GM21515 (cell line): ENCODE measurements around the gene TCTA.
A peak's percentile ranks its signal among the peaks of the same experiment; 100 is the strongest.
"Not testable (repeated sequence)": the region's sequence is repeated elsewhere in the genome, so short reads cannot be mapped to it uniquely, and the experiment has no call there.

Source experiments
- ATAC-seq: cut with Tn5 transposase; IDR thresholded peaks from one replicate; pipeline ENCODE4 v1.9.1; 2021; ENCODE audit not compliant: unreplicated experiment

Gene TCTA, protein sequence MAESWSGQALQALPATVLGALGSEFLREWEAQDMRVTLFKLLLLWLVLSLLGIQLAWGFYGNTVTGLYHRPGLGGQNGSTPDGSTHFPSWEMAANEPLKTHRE

DNA sequence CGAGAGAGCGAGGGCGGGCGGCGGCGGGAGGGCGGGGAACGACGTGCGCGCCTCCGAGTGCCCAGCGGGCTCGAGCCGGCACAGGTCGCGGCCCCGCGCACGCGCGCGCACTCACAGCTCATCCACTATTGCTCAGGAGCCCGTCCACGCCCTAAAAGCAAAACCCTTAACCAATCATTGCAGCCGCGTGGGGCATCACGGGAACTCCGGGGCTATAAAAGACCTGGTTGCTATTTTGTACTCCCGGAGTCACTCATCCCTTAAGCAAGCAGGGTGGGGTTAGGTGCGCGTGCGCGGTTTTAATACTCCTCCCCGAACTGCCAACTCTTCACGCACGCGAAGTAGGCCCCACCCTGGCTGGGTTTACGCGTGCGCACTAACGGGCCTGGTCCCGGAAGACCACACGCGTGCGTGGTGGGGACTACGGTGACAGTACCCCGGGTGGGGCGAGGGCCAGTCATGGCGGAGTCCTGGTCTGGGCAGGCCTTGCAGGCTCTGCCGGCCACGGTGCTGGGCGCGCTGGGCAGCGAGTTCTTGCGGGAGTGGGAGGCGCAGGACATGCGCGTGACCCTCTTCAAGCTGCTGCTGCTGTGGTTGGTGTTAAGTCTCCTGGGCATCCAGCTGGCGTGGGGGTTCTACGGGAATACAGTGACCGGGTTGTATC lies at the start of gene TCTA, which contains the start of gene RHOA:
TCTA (plus strand) TSS at position 456 of the 664 bp plus-strand sequence; CDS start at position 460, 4 bp downstream.
RHOA (minus strand) TSS at position 9 of the 664 bp plus-strand sequence. CDS start 36,387 bp downstream, outside the sequence.
- ATAC-seq, result peak; percentile 79

DNA sequence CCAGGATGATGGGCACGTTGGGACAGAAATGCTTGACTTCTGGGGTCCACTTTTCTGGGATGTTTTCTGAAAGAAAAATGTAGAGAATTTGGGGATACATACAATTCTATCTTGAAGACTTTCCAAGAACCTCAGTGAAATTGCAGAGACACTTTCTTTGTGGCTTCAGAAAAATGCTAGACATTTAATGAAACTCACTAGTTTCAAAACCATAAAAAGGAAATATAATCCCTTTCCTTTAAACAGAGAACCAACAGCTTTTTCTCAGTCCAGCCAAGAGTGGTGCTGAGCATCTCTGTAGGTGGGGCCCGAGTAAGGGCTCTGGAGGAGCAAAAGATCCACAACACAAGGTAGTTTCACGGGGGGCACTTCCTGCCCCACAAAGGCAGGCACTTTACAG lies 49.7 kb upstream of the TCTA start:
- no peak for ATAC-seq

DNA sequence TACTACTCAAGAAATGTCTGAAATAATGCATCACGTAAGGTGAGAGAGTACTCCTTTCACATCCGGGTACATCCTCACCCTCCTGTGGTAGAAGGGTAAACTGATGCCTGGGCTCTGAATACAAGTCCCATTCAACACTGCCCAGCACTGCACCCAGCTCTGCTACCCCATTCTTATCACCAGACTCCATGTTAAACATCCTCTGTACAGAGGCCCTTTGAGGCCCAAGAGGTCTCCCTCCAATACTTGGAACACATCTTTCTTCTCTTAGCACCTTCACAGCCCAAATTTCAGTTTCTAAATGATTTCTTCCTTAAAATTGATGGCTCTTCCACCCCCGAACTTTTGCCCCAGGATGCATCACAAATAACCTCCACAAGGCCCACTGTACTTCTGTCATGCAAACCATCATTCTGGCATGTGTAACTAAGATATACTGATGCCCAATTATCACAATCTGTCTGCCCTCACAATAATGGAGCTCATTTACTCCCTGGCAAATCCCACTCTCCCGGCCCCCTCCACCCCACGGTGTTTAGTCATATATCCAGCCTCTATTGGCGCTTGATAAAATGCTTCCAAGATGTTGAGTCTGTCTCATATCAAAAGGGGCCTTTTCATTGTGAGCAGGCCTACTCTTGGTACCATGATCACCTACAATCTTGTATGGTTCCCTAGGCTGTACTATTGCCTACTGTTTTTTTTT lies 41.5 kb upstream of the TCTA start:
- no peak for ATAC-seq

DNA sequence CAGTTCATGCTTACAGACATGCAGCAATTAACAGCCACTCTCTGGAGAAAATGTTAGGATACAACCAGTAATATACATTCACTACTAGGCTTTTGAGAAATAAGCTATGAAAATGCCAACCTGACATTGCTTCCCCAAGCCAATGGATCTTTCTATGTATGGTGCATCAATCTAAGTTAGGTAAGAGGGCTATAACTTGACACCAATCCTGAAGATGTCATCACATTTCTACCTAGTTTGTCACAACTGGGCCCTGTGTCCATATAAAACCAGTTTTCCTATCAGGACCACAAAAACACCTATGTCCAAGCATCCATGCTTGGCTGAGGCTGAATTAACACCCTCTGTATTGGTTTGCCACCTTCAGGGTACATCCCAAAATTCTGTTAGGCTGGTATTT lies 40.3 kb upstream of the TCTA start:
- no peak for ATAC-seq

DNA sequence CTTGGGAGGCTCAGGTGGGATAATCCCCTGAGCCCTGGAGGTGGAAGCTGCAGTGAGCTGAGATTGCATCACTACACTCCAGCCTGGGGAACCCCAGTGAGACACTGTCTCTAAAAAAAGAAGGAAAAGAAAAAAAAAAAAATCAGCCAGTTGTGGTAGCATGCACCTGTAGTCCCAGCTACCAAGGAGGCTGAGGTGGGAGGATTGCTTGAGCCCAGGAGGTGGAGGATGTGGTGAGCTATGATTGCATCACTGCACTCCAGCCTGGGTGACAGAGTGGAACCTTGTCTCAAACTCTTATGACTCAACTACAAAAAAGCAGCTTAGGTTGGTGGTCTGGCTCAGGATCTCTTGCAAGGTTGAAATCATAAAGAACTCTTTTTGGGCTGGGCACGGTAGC lies 34.7 kb upstream of the TCTA start:
- no peak for ATAC-seq

DNA sequence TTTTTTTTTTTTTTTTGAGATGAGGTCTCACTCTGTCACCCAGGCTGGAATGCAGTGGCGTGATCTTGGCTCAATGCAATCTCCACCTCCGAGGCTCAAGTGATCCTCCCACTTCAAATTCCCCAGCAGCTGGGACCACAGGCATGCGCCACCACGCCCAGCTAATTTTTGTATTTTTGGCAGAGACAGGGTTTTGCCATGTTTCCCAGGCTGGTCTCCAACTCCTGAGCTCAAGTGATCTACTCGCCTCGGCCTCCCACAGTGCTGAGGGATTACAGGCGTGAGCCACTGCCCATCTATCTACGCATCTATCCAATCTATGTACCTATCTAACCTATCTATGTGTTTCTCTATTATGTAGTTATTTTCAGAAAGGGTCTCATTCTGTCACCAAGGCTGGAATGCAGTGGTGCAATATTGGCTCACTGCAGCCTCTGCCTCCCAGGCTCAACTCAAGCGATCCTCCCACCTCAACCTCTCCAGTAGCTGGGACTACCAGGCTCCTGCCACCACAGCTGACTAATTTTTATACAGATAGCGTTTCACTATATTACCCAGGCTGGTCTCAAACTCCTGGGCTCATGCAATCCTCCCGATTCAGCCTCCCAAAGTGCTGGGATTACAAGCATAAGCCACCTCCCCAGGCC lies 33.9 kb upstream of the TCTA start:
- no peak for ATAC-seq

DNA sequence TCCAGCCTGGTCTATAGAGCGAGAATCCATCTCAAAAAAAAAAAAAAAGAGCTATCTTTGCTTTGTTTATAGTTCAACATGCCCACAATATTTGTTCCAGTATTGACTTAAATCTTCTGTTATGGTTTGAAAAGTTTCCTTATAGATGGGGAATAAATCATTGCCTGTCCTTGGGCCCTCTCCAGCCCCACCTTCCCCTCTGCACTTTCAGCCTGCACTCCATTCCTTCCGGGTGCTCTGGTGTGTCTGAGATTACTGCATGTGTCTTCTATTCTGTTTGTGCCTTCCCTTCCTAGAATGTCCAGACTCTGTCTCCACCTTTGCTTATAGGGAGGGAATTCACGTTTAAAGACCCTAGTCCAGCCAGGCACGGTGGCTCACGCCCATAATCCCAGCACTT lies 28.8 kb upstream of the TCTA start:
- no peak for ATAC-seq

DNA sequence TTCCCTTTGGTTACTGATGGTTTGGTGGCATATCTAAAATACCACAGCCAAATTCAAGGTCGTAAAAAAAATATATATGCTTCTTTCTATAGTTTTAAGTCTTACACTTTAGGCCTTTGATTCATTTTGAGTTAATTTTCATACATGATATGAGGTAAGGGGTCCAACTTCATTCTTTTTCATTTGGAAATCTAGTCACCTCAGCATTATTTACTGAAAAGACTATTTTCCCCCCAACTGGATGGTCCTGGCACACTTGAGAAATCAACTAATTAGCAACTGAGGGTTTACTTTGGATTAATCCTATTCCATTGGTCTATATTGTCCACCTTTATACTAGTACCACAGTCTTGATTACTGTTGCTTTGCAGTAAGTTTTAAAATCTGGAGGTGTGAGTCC lies 26.6 kb upstream of the TCTA start:
- no peak for ATAC-seq

DNA sequence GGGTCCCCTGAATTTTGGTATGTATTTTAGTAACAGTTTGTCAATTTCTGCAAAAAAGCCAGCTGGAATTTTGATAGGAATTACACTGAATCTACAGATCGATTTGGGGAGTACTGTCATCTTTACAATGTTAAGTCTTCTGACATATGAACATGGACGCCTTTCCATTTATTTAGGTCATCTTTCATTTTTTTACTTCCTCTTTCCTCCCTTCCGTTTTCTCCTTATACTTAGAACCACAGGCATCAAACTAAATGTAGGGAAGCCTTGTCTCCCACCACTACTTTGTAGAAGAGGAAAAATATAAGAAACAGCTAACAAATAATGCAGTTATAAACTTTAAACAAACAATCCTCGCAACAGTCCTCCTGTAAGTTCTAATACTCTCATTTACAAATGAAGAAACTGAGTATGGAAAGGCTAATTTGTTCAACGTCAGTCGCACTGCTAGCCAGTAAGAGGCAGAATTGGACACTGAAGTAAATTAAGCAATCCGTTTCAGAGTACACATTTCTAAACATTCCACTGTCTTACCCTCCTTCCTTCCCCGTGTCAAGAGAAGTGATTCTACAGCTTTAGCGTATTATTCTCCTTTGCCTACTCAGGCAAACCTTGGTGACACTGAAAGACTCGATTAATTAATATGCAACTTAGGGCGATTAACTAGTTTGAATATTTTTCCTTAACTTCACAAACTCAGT lies 26.0 kb upstream of the TCTA start:
- no peak for ATAC-seq

DNA sequence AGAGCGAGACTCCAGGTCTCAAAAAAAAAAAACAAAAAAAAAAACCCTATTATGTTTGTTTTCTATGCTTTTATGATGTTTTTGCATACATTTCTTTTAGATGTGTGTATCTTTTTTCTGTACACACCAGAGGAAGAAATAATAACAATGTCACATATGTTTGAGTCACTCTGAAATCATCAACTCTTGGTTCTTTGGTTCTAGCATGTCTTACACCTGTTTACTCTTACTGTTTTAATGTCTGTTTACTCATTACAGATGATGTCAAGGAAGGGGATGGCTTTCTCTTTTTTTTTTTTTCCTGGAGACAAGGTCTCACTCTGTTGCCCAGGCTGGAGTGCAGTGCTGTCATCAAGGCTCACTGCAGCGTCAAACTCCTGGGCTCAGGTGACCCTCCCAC lies 24.5 kb upstream of the TCTA start:
- no peak for ATAC-seq

DNA sequence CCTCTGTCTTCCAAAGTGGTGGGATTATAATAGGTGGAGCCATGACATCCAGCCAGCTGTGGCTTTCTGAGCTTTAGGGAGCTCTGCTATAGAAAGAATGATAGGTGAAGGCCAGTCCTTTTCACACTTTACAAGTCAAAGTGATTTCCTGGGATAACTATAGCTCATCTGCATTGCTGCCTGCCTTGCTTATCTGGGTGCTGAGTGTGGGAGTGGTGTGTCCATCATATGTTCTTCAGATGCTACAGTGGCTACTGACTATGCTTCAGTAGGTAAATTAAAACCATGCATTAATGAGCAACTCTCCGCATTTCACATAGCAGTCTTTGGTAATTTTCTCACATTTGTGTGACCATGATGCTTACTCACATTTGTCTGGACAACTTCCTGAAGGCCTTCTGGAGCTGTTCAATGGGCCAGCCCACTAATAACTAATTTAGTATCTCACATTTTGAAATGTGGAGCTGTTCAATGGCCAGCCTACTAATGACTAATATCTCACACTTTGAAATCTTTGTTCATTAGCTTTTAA lies 23.9 kb upstream of the TCTA start:
- ATAC-seq, result no peak

DNA sequence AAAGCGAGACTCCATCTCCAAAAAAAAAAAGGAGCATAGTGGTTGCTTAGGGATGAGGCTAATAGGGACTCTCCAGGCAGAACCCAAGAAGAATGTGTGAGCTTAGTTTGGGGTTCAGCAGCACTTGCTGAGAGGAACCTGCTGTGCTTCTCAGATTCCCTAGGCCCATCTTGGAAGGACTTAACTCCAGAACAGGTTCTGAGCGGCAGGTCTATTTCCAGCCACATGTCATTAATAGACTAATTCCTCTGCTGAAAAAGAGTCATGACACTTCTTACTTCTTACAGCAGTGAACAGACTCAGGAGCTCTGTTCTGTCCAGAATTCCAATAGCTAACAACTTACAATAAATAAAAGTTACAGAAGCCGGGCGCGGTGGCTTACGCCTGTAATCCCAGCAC lies 22.9 kb upstream of the TCTA start:
- no peak for ATAC-seq

DNA sequence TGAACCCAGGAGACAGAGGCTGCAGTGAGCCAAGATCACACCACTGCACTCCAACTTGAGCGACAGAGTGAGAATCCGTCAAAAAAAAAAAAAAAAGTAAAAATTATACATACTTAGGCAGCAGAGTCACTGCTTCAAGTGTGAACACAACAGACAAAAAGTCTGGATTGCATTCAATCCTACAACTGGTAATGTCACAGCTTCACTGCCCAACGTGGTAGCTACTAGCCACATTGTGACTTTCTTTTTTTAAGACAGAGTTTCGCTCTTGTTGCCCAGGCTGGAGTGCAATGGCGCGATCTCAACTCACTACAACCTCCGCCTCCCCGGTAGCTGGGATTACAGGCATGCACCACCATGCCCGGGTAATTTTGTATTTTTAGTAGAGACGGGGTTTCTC lies 20.9 kb upstream of the TCTA start:
- not testable (repeated sequence) for ATAC-seq

DNA sequence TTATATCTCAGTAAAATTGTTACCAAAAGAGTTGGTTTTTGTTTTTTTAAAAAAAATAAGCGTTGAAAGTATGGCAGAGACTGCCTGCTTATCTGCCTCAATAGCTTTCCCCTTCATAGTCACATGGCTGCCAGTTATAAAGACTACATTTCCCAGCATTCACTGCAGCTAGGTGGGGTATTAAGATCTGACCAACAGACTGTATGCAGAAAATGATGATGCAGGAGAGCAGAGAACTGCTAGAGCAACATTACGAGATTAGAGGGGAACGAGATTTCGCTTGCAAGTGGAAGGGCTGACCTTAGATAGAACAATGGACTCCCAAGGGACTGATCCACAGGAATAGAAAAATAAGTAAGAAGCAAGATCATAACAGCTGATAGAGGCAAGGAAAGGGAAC lies 14.8 kb upstream of the TCTA start:
- ATAC-seq, result no peak

DNA sequence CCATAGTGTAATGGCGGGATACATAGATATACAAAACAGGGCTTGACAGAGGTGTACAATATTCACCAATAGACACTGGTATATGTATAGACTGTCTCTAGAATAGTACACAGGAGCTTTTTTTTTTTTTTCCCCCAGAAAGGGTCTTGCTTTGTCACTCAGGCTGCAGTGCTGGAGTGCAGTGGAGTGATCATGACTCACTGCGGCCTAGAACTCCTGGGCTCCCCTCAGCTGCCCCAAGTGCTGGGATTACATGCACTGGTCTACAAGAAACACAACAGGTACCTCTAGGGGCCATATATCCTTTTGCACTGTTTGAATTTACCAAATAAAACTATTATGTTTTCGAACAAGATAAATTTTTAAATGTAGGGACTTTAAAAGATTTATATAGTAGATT lies 12.8 kb upstream of the TCTA start:
- no peak for ATAC-seq

DNA sequence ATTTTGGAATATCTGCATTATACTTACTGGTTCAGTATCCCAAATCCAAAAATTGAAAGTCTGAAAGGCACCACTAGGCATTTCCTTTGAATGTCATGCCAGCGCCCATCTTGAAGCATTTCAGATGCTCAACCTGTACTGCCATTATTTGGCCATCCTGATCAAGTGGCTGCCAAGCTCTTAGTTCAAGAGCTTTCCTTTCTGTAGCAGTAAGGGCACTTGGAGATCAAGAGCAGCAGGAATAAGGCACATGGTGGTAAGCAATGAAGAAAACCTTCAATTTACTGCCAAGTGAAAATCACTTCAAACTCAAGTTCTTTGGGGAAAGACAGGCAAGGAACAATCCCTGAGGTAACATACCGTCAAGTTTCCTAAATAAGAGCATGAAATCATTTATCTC lies 10.5 kb upstream of the TCTA start:
- no peak for ATAC-seq

DNA sequence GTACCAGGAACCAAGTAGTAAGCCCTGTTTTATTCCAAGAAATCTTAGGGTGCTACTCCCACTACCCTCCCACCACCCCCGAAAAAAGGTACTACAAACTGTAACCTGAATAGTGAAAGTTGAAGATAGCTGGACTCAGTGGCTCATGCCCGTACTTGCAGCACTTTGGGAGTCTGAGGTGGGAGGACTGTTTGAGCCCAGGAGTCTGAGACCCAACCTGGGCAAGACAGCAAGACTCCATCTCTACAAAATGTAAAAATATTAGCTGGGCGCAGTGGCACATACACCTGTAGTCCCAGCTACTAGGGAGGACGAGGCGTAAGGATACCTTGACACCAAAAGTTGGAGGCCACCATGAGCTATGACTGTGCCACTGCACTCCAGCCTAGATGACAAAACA lies 8.3 kb upstream of the TCTA start:
- ATAC-seq, result no peak

DNA sequence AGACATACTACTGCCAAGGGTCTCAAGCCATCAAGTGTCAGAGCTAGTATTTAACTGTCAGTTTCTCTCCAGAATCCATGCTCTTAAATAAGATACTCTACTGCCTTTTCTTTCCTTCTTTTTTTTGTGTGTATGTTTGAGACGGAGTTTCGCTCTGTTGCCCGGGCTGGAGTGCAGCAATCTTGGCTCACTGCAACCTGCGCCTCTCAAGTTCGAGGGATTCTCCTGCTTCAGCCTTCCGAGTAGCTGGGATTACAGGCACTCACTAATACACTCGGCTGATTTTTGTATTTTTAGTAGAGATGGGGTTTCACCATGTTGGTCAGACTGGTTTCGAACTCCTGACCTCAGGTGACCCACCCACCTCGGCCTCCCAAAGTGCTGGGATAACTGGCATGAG lies 6.7 kb upstream of the TCTA start:
- ATAC-seq, result not testable (repeated sequence)

DNA sequence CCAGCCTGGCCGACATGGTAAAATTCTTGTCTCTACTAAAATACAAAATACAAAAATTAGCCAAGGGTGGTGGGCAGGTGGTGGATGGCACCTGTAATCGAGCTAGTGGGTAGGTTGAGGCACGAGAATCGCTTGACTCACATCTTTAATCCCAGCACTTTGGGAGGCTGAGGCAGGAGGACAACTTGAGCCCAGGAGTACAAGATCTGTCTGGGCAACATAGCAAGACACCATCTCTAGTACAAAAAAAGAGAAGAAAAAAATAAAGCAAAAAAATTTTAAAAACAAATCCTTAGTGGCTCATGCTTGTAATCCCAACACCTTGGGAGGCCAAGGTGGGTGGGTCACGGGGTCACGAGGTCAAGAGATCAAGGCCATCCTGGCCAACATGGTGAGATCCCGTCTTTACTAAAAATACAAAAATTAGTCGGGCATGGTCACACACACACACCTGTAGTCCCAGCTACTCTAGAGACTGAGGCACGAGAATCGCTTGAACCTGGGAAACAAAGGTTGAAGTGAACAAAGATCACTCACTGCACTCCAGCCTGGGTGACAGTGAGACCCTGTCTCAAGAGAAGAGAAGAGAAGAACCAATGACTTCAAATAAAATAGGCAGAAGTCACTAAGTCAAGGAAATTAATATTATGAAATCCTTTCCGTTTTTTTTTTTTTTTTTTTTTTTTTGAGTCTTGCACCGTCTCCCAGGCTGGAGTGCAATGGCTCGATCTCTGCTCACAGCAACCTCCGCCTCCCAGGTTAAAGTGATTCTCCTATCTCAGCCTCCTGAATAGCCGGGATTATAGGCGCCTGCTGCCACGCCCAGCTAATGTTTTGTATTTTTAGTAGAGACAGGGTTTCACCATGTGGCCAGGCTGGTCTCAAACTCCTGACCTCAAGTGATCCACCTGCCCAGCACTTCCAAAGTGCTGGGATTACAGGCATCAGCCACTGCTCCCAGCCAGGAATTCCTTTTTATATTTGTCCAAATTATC lies 5.4 kb upstream of the TCTA start:
- no peak for ATAC-seq
